Psoas muscle (tissue), 8 donors: ENCODE data around the gene USP10. TPM values are rescaled to one million over a fixed set of nuclear protein-coding genes. Genes with fewer than 3 reads are reported as not detected.

Experiments
- ATAC-seq, 4 donors: fragments of 200-7000 bp; cut with Tn5 transposase; one replicate each; pipeline ENCODE4 v1.9.1; 2020; ENCODE audit warnings: moderate library complexity in 3 of 4, mild to moderate bottlenecking in 2 of 4
- DNase-seq, 2 donors: peaks; one replicate each; pipeline ENCODE4 v3.0.0-alpha.2; 2020
- H3K27ac ChIP-seq: fragments of 200-600 bp; one replicate; pipeline ENCODE4 v1.8.0; 2022
- H3K27me3 ChIP-seq, 3 donors: fragments of 200-600 bp in 1 of 3; one replicate each; pipeline versions ENCODE4 v1.6.1 to v1.8.0; 2013 to 2022; ENCODE audit warnings: low read length in 2 of 3, mild to moderate bottlenecking in 2 of 3, moderate library complexity in 1 of 3; ENCODE audit not compliant: insufficient read depth in 3 of 3
- H3K36me3 ChIP-seq, 2 donors: fragments of 200-600 bp in 1 of 2; one replicate each; pipeline versions ENCODE4 v1.6.1 to v1.8.0; 2013 to 2022; ENCODE audit warnings: low read depth in 1 of 2, mild to moderate bottlenecking in 1 of 2, moderate library complexity in 1 of 2; ENCODE audit not compliant: insufficient read depth in 1 of 2
- H3K4me1 ChIP-seq: fragments of 200-600 bp; one replicate; pipeline ENCODE4 v1.8.0; 2022
- H3K4me3 ChIP-seq: fragments of 200-600 bp; one replicate; pipeline ENCODE4 v1.8.0; 2022; ENCODE audit warnings: mild to moderate bottlenecking
- H3K9me3 ChIP-seq: fragments of 200-600 bp; one replicate; pipeline ENCODE4 v1.8.0; 2022
- WGBS, 3 donors: extraction: QIAGEN DNeasy Blood & Tissue Kit; methylation state at CpG; one replicate each; pipeline versions ENCODE4 v1.1.6 to v1.1.7; 2013; 5-methylcytosine and 5-hydroxymethylcytosine counted together
- intact Hi-C, 2 donors: fragments of 100-400 bp; cut with DNase I; formaldehyde crosslinking; loops; one replicate each; pipeline versions ENCODE4 v1.11.0 to v1.14.2; 2022
- polyA plus RNA-seq, 3 donors: library from polyadenylated mRNA; stranded (reverse); fragments of 200-250 nt; gene quantifications; one replicate each; pipeline ENCODE4 v1.2.3, GENCODE V29; 2013
- total RNA-seq, 4 donors: library from RNA; stranded (reverse); fragmentation: NEBNext Ultra II Directional in 2 of 4; extraction: Animal tissue kit (Norgen Biotek cat#: 25700) in 2 of 4; gene quantifications; one replicate each; pipeline versions ENCODE4 v1.2.1 to v1.2.4, GENCODE V29; 2021 to 2023
- TF ChIP-seq, protein P1 (sequence below): fragments of 200-600 bp; IDR thresholded peaks from one replicate; pipeline ENCODE4 v1.8.0; 2022; ENCODE audit warnings: antibody characterized with exemption
- donor health status: healthy with polysubstance abuse.
- donor health status: DM: no; HTN: no; CAD: no; lungs with moderate emphysema.
- donor health status: Bipolar disorder and iron deficiency.
- donor health status: healthy.
- donor health status: DM: yes; HTN: yes; CAD: no.
- donor health status: DM: no; HTN: no; CAD: no.
- donor health status: DM: no; HTN: no; CAD: no.
- donor health status: DM: yes; HTN: yes; CAD: no.

Gene USP10
- total and polyA plus RNA-seq, 7 donors: 33.9 to 93.0 (median 69.2) TPM

DNA sequence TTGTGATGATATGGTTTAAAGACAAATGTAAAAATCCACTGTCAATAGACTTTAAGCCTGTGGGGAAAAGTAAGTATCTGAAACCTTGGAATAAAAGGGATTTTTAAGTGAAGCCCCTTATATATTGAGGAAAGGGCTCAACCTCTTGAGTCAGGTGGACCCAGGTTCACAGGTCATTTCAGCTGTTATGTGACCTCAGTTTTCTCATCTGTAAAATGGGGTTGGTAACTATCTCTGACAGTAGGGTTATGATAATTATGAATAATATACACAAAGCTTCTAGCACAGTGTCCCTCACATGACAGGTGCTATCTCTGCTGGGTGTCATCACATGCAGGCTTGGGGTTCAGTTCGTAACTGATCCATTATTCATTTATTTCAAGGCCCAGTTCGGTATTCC is 57.0 kb downstream of the USP10 start:
- H3K9me3 ChIP-seq: no peaks in the 10 kb centered on the region
- intact Hi-C loops: loop anchor here (5.0 kb wide), 2 partner anchors 50 to 195 kb away; no protein-coding TSS in a partner anchor
- TF ChIP-seq, protein P1, sequence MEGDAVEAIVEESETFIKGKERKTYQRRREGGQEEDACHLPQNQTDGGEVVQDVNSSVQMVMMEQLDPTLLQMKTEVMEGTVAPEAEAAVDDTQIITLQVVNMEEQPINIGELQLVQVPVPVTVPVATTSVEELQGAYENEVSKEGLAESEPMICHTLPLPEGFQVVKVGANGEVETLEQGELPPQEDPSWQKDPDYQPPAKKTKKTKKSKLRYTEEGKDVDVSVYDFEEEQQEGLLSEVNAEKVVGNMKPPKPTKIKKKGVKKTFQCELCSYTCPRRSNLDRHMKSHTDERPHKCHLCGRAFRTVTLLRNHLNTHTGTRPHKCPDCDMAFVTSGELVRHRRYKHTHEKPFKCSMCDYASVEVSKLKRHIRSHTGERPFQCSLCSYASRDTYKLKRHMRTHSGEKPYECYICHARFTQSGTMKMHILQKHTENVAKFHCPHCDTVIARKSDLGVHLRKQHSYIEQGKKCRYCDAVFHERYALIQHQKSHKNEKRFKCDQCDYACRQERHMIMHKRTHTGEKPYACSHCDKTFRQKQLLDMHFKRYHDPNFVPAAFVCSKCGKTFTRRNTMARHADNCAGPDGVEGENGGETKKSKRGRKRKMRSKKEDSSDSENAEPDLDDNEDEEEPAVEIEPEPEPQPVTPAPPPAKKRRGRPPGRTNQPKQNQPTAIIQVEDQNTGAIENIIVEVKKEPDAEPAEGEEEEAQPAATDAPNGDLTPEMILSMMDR: no peak
- H3K27me3 ChIP-seq: no peaks in the 10 kb centered on the region
- peaks cover 0 to 25% of the 10 kb centered on the region in 2 donors for H3K36me3 ChIP-seq
- peaks cover 15% of the 10 kb centered on the region for H3K4me1 ChIP-seq
- DNase-seq: no peak
- no peak for ATAC-seq
- H3K4me3 ChIP-seq: no peak overlapping the region
- 46 to 50% (median 48%) methylated on average over 2 of the region's 2 CpGs for WGBS, 3 donors
- H3K27ac ChIP-seq: no peak overlapping the region

DNA sequence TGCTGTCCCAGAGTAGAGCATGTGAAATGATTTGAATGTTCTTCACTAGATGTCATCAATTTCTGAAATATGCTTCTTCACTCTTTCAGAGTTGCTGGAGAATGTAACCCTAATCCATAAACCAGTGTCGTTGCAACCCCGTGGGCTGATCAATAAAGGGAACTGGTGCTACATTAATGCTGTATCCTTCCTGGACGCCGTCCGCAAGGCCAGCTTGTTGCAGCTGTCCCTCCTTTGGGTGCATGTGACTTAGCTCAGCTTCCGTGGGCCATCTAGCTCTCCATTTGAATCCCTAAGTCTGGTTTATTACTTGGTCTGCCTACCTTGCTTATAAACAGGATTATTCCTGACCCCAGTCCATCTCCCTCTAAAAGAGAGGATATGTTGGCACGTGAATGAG is 58.8 kb downstream of the USP10 start:
- 48 to 55% (median 48%) methylated on average over 7 of the region's 7 CpGs for WGBS, 3 donors
- Histone ChIP-seq H3K27me3 (no peaks in the 10 kb centered on the region), H3K4me1 (peaks cover 9% of the 10 kb centered on the region), H3K36me3 (peaks cover 0 to 38% of the 10 kb centered on the region in 2 donors), H3K27ac (no peak overlapping the region), H3K9me3 (no peaks in the 10 kb centered on the region), H3K4me3 (no peak overlapping the region)
- TF ChIP-seq, protein P1: no peak
- ATAC-seq (no peak), DNase-seq (no peak)
- intact Hi-C loops: loop anchor here (5.0 kb wide), 2 partner anchors 49 to 194 kb away; no protein-coding TSS in a partner anchor

GRCh38 chr16:84759061-84759460 is 59.3 kb downstream of the USP10 start:
- ATAC-seq (no peak), DNase-seq (no peak)
- Histone ChIP-seq H3K27ac (no peak overlapping the region), H3K36me3 (peaks cover 0 to 42% of the 10 kb centered on the region in 2 donors), H3K9me3 (no peaks in the 10 kb centered on the region), H3K4me3 (no peak overlapping the region), H3K27me3 (no peaks in the 10 kb centered on the region), H3K4me1 (peaks cover 7% of the 10 kb centered on the region)
- intact Hi-C loops: loop anchor here (5.0 kb wide), 2 partner anchors 48 to 193 kb away; no protein-coding TSS in a partner anchor
- WGBS, 3 donors: 75 to 81% (median 81%) methylated on average over 8 of the region's 8 CpGs
- TF ChIP-seq, protein P1: no peak

DNA sequence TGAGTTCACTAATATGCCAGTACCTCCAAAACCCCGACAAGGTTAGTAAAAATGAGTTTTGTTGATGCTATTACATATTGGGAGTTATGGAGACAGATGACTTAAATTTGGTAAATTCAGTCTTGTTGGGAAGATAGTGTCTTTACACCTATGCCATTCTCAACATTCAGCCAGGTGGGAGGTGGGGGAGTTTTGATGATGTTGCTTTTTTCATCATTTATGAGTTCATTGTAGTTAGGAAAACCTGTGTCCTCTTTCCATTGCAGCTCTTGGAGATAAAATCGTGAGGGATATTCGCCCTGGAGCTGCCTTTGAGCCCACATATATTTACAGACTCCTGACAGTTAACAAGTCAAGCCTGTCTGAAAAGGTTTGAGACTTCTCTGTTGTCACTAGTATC is 60.1 kb downstream of the USP10 start:
- no peaks in the 10 kb centered on the region for H3K4me1 ChIP-seq
- H3K27me3 ChIP-seq: no peaks in the 10 kb centered on the region
- TF ChIP-seq, protein P1: no peak
- no peaks in the 10 kb centered on the region for H3K9me3 ChIP-seq
- no peak for ATAC-seq
- DNase-seq: no peak
- WGBS, 3 donors: 90 to 91% (median 90%) methylated on average over 3 of the region's 3 CpGs
- H3K4me3 ChIP-seq: no peak overlapping the region
- intact Hi-C loops: loop anchor here (5.0 kb wide), 2 partner anchors 47 to 192 kb away; no protein-coding TSS in a partner anchor
- H3K36me3 ChIP-seq: peaks cover 0 to 51% of the 10 kb centered on the region in 2 donors
- H3K27ac ChIP-seq: no peak overlapping the region
